HepG2 (cell line): ENCODE data around the gene HSF4. TPM values are rescaled to one million over a fixed set of nuclear protein-coding genes. Genes with fewer than 3 reads are reported as not detected.

Experiments used
- ARID5B ChIP-seq: IDR thresholded peaks from 2 replicates; pipeline ENCODE4 v1.4.0; 2020; ENCODE audit warnings: mild to moderate bottlenecking, missing genetic modification reagents
- ETV5 ChIP-seq: IDR thresholded peaks from 2 replicates; pipeline ENCODE4 v1.6.1; 2018; ENCODE audit warnings: missing biosample characterization, missing genetic modification reagents, inconsistent platforms, borderline replicate concordance
- FOXA1 ChIP-seq, 2 experiments: fragments of 450-650 bp in 1 of 2; sonication (generic) in 1 of 2; formaldehyde crosslinking in 1 of 2; IDR thresholded peaks; 2 replicates each; pipeline versions ENCODE4 v1.4.0 to v1.6.1; 2016 to 2020; ENCODE audit warnings: missing genetic modification reagents in 1 of 2
- GMEB1 ChIP-seq: sonication (generic); formaldehyde crosslinking; IDR thresholded peaks from 2 replicates; pipeline ENCODE4 v1.5.1; 2020; ENCODE audit warnings: missing genetic modification reagents, mild to moderate bottlenecking, borderline replicate concordance
- MEF2D ChIP-seq: sonication (generic); formaldehyde crosslinking; IDR thresholded peaks from 2 replicates; pipeline ENCODE4 v1.5.1; 2020; ENCODE audit warnings: mild to moderate bottlenecking, missing genetic modification reagents
- NR2C2 ChIP-seq: sonication (generic); formaldehyde crosslinking; IDR thresholded peaks from 2 replicates; pipeline ENCODE4 v1.4.0; 2020; ENCODE audit warnings: missing genetic modification reagents, mild to moderate bottlenecking, moderate library complexity, borderline replicate concordance
- TRAFD1 ChIP-seq: sonication (generic); formaldehyde crosslinking; IDR thresholded peaks from 2 replicates; pipeline ENCODE4 v1.5.1; 2020; ENCODE audit warnings: missing genetic modification reagents, mild to moderate bottlenecking, borderline replicate concordance
- ZHX1 ChIP-seq: sonication (generic); formaldehyde crosslinking; IDR thresholded peaks from 2 replicates; pipeline ENCODE4 v1.8.1; 2022; ENCODE audit warnings: low read depth, mild to moderate bottlenecking, missing genetic modification reagents
- ZNF597 ChIP-seq: sonication (generic); formaldehyde crosslinking; IDR thresholded peaks from 2 replicates; pipeline ENCODE4 v1.5.0; 2020; ENCODE audit warnings: missing genetic modification reagents
- ZNF605 ChIP-seq: sonication (generic); formaldehyde crosslinking; IDR thresholded peaks from 2 replicates; pipeline ENCODE4 v1.8.0; 2022; ENCODE audit warnings: mild to moderate bottlenecking, missing genetic modification reagents
- ZNF773 ChIP-seq: sonication (generic); formaldehyde crosslinking; IDR thresholded peaks from 2 replicates; pipeline ENCODE4 v1.4.0; 2020; ENCODE audit warnings: missing genetic modification reagents, borderline replicate concordance
- ZNF788 ChIP-seq: sonication (generic); formaldehyde crosslinking; IDR thresholded peaks from 2 replicates; pipeline ENCODE4 v1.5.0; 2020; ENCODE audit warnings: mild to moderate bottlenecking, missing genetic modification reagents, borderline replicate concordance
- polyA plus RNA-seq, 8 experiments: library from polyadenylated mRNA; depleted of rRNA in 3 of 8; stranded (reverse) in 7 of 8; unstranded in 1 of 8; fragments of >200 nt; fragmentation: Illumina TruSeq in 4 of 8; extraction: Trizol in 4 of 8; gene quantifications; 2 replicates each; pipeline versions ENCODE4 v1.2.1 to v1.2.3, GENCODE V29; 2011 to 2016; ENCODE audit warnings: low read depth in 4 of 8, missing spikeins in 1 of 8, mixed read lengths in 1 of 8; ENCODE audit not compliant: insufficient read depth in 1 of 8
- total RNA-seq, 5 experiments: library from RNA; depleted of rRNA; stranded (reverse); fragments of >200 nt; fragmentation: Illumina TruSeq; extraction: Trizol; gene quantifications; 2 replicates each; pipeline ENCODE4 v1.2.3, GENCODE V29; 2016; ENCODE audit warnings: low read depth in 1 of 5
- TF ChIP-seq, protein P1 (sequence below): sonication (generic); formaldehyde crosslinking; IDR thresholded peaks from 2 replicates; pipeline ENCODE4 v1.9.0; 2021; ENCODE audit warnings: missing genetic modification reagents, borderline replicate concordance

The HSF4 gene
- total and polyA plus RNA-seq, 2 of the 13 experiments (the other 11 are each of a cell fraction or from before 2014, with no cell fraction given), result 3.5 to 16.9 TPM

- TF ChIP-seq ARID5B (peak; percentile 91), ZHX1 (CRISPR knock-in tag) (peak; percentile 96), ZNF597 (CRISPR knock-in tag) (0 out of 2 replicates have a peak, but pooled peaks have one; percentile 40), ETV5 (CRISPR knock-in tag) (peak; percentile 64; the same call in 1 of the 2 replicates), MEF2D (no peak), TRAFD1 (CRISPR knock-in tag) (no peak), NR2C2 (CRISPR knock-in tag) (peak; percentile 77), ZNF788 (CRISPR knock-in tag) (peak; percentile 87), FOXA1 (IDR thresholded peaks at IDR 0.05) (no peak), FOXA1 (CRISPR knock-in tag; IDR thresholded peaks at IDR 0.05) (peak; percentile 29; the same call in 1 of the 2 replicates), ZNF773 (peak; percentile 87; the same call in 1 of the 2 replicates), ZNF605 (peak; percentile 26; the same call in 1 of the 2 replicates), GMEB1 (peak; percentile 74; the same call in 1 of the 2 replicates)
- TF ChIP-seq, protein P1, sequence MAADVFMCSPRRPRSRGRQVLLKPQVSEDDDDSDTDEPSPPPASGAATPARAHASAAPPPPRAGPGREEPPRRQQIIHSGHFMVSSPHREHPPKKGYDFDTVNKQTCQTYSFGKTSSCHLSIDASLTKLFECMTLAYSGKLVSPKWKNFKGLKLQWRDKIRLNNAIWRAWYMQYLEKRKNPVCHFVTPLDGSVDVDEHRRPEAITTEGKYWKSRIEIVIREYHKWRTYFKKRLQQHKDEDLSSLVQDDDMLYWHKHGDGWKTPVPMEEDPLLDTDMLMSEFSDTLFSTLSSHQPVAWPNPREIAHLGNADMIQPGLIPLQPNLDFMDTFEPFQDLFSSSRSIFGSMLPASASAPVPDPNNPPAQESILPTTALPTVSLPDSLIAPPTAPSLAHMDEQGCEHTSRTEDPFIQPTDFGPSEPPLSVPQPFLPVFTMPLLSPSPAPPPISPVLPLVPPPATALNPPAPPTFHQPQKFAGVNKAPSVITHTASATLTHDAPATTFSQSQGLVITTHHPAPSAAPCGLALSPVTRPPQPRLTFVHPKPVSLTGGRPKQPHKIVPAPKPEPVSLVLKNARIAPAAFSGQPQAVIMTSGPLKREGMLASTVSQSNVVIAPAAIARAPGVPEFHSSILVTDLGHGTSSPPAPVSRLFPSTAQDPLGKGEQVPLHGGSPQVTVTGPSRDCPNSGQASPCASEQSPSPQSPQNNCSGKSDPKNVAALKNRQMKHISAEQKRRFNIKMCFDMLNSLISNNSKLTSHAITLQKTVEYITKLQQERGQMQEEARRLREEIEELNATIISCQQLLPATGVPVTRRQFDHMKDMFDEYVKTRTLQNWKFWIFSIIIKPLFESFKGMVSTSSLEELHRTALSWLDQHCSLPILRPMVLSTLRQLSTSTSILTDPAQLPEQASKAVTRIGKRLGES (CRISPR knock-in tag), result peak; percentile 99
Observed at GRCh38 chr16:67164599-67165061, at the start of gene HSF4 (continued).
